T47D (cell line): Measurements from ENCODE around the gene USP21.

ENCODE experiments used
- DNase-seq, 2 experiments: peaks; one replicate each; pipeline versions ENCODE4 v3.0.0 to v3.0.0-alpha.2; 2011 to 2012; ENCODE audit warnings: low read depth in 1 of 2, low spot score in 1 of 2
- JUND ChIP-seq: IDR thresholded peaks from 2 replicates; pipeline ENCODE4 v1.6.1; 2012; ENCODE audit warnings: low read depth
- in situ Hi-C: cut with HindIII; loops from 2 replicates; pipeline ENCODE4 v1.10.0; 2016; ENCODE audit warnings: low sequenced_read_pairs, low pct_unique_long_range_greater_than_20kb

USP21 gene

DNA sequence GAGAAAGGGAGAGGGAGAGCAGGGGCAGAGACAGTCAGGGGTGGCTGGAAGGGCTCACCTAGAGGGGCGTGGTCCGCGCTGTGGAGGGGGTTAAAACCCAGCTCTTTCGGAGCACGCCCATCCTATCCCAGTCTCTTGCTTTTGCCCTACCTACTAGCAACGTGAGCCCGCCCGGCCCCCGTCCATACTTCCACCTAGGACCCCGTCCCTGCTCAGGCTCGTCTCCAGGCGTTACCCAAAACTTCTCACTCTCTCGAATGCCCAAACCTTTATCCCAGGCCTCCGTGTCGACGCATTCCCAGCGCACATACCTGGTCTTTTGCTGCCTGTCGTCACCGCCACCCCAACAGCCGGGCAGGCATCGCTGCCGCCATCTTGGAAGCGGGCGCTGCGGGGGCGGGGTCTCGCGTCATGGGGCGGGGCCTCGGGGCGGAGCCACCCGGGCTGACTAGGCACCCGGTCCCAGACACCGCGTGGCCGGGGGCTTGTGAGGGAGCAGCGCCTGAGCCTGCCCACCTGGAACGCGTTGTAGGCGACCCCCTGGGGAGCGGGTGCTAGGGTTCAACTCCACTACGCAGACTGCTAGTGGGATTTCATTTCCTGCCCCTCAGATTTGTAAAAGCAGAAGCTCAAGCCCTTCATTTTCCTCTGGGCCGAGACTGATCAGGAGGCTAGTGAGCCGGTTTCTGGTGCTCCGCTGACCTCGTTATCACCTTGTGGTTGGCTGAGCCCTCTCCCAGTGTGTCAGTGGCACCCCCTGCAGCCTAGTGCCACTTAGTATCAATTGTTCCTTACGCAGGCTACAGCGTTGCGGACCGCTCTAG is 18.0 kb downstream of the USP21 start, which contains the start of gene B4GALT3:
TSS of gene B4GALT3 (minus strand) at position 396 of the 824 bp plus-strand sequence. CDS start 1,447 bp downstream, outside the sequence.
- in situ Hi-C loops: no loop called here
- TF ChIP-seq JUND: no peak
- peak; percentile 83 to 90 for DNase-seq

- DNase-seq: no peak
- in situ Hi-C loops: no loop called here
- TF ChIP-seq JUND: no peak
Observed at GRCh38 chr1:161177936-161178244, 18.6 kb downstream of the USP21 start.

DNA sequence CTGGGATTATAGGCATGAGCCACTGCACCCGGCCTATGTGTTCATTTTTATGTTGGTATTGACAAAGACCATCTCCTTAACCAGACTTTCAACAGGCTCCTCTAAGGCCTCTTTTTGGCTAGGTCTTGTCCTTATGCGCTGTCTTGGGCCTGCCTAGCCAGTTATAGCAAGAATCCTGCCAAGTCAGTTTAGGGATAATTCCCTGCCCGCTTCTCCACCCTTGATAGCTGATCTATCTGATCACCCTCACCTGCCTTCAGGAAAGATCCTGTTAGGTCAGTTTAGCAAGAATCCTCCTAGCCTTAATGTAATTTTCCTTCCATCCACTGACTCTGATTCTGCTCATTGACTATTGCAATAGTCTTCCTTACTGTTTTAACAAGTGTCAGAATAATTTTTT is 20.4 kb downstream of the USP21 start:
- no peak for TF ChIP-seq JUND
- in situ Hi-C loops: no loop called here
- peak in 1 of 2 experiments; percentile 72 for DNase-seq

DNA sequence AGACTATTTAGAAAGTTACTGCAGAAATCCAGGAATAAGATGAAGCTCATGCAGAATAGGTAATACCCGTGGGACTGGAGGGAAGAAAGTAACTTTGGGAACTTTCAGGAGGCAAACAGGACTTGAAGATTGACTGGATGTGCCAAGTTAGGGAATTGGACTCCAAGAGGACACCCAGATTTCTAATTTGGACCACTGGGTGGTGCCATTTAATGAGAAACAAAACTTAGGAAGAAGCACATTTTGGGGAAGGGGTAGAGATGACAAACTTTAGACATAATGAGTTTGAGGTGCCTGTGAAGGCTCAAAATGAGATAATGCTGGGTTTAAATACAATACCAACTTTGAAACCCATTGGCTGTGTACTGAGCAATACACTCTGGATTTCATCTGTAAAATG is 21.3 kb downstream of the USP21 start:
- peak in 1 of 2 experiments; percentile 56 for DNase-seq
- in situ Hi-C loops: no loop called here
- TF ChIP-seq JUND: no peak

- TF ChIP-seq JUND: no peak
- DNase-seq: no peak
- in situ Hi-C loops: no loop called here
Observed at GRCh38 chr1:161182214-161182613, 22.9 kb downstream of the USP21 start.

- TF ChIP-seq JUND: no peak
- in situ Hi-C loops: no loop called here
- DNase-seq: peak in 1 of 2 experiments; percentile 63
Observed at GRCh38 chr1:161185282-161185682, 26.0 kb downstream of the USP21 start.

DNA sequence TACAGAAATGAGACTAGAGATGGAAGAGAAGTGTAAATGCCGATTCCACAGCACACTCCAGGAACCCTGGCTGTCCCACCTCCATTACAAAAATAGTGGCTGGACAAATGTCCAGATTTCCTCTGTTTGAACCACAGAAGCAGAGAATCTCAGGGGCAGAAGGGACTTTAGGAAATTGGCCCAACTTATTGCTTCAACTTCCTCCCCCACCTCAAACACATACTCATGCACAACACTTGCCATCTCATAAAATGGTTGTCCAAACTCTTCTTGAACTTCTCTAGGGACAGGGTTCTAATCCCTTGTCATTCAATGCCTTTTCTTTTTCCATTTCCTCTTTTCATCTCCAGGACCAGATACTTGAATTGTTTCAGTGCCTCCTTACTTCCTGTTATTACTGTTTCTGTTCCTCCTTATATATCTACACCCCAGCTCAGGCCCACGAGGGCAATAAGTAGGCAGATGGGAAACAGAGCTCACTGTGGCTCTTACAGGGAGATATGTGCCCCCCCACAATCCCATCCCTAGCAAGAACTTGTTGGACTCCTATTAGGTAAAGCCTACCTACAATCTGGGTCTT is 26.5 kb downstream of the USP21 start:
- no peak for TF ChIP-seq JUND
- no peak for DNase-seq
- in situ Hi-C loops: no loop called here

DNA sequence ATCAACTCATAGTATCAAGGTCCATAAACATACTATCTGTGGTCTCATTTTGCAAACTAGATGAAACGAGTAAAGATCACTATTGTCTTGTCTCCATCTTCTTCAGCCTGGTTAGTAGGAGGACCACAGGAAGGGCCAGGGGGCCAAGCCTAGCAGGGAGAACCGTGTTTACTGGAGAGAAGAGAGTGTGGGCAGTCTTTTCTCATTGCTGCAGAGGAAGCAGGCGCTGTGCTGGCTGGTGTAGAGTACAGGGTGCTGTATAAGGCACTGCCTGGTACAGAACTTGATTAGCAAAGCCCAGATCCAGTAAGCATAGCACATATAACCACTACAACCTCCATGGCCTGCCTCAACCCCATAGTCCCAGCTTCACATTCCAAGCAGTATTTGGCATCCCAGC is 28.0 kb downstream of the USP21 start:
- no peak for TF ChIP-seq JUND
- in situ Hi-C loops: no loop called here
- DNase-seq: no peak

DNA sequence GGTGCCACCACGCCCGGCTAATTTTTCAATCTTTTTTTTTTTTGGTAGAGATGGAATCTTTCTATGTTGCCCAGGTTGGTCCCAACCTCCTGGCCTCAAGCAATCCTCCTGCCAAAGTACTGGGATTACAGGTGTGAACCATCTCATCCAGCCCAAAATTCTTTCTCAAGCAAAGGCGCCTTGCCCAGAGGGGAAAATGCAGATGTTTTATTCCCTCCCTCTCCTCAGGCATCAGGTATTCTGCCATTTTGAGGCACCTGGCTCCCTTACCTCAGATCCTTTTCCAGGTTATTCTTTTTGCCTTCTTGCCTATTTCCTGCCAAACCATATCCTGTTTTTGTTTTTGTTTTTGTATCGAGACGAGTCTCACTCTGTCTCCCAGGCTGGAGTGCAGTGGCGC is 29.1 kb downstream of the USP21 start:
- DNase-seq: no peak
- in situ Hi-C loops: no loop called here
- no peak for TF ChIP-seq JUND

DNA sequence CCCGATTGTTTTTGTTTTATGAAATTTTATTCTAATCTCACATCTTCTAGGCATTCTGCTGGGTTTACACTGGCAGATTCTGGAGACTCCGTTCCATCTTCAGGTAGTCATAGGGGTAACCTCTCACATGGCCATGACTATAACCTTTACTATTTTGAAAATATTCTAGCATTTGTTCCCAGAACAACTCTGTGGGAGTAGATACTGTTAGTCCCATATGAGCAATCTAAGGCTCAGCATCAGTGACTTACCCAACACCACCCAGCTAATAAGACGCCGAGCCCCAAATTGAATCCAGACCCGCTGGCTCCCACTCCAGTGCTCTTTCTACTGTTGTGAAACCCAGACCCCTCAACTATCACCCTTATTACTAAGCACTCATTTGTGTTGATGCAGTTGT is 29.7 kb downstream of the USP21 start:
- TF ChIP-seq JUND: no peak
- DNase-seq: no peak
- in situ Hi-C loops: no loop called here

DNA sequence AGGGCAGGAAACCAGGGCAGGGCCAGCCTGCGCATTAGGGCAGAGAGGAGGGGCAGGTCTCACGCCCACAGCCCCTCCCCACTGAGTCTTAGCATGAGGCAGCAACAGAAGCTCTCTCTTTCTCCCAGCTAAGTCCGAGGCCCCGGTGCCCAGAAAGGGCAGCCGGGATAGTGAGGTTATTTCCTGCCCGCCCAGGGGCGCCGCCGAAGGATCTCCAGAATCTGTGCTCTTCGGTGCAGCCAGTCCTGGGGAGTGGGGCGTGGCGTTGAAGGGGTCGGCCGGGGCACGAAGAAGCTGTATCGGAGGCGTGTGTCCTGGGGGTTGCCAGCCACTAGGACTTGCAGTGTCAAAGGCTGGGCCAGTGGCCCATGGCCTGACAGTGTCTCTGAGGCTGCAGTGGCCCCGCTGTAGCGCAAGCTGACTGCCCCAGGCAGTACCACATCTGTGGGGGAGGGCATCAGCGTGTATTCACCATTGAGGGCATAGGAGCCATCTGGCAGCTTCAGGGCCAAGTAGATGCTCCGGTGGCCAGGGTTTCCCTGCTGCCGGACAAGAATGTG is 31.7 kb downstream of the USP21 start:
- in situ Hi-C loops: no loop called here
- no peak for DNase-seq
- no peak for TF ChIP-seq JUND

- in situ Hi-C loops: no loop called here
- no peak for TF ChIP-seq JUND
- peak; percentile 41 to 45 for DNase-seq
Observed at GRCh38 chr1:161191971-161192370, 32.7 kb downstream of the USP21 start.
